AG04450 (cell line): ENCODE data around the gene CDC42EP5. TPM values are rescaled to one million over a fixed set of nuclear protein-coding genes. Genes with fewer than 3 reads are reported as not detected.

Experiments
- CTCF ChIA-PET: fragments of 300-600, 350-600 bp; formaldehyde crosslinking; extraction: SDS; loops from one replicate; lab custom pipeline; 2022; ENCODE audit warnings: antibody characterized with exemption, inconsistent platforms; lab: Charles Lee
- POLR2A ChIA-PET: fragments of 350-600 bp; formaldehyde crosslinking; extraction: SDS; loops from one replicate; lab custom pipeline; 2021; ENCODE audit warnings: antibody characterized with exemption, inconsistent platforms; lab: Yijun Ruan, JAX
- DNase-seq: peaks from one replicate; pipeline ENCODE4 v3.0.0-alpha.2; 2011; ENCODE audit warnings: low read depth, low spot score
- H3K27ac ChIP-seq: one replicate; pipeline ENCODE4 v1.5.1; 2012; ENCODE audit warnings: low read depth, low read length, control low read depth
- H3K27me3 ChIP-seq: one replicate; pipeline ENCODE4 v1.6.0; 2012; ENCODE audit warnings: low read length; ENCODE audit not compliant: control insufficient read depth, insufficient read depth
- H3K4me3 ChIP-seq: 2 replicates; pipeline ENCODE4 v1.5.1; 2011; ENCODE audit warnings: mild to moderate bottlenecking, low read depth, low read length, control low read depth
- H3K9me3 ChIP-seq: 2 replicates; pipeline ENCODE4 v1.5.1; 2012; ENCODE audit warnings: low read length; ENCODE audit not compliant: control insufficient read depth, insufficient read depth
- CTCF ChIP-seq: IDR thresholded peaks from 2 replicates; pipeline ENCODE4 v1.5.1; 2011; ENCODE audit warnings: low read depth, low read length, control low read depth, inconsistent platforms
- polyA plus RNA-seq: library from polyadenylated mRNA; depleted of rRNA; stranded (reverse); fragments of >200 nt; gene quantifications from 2 replicates; pipeline ENCODE4 v1.2.3, GENCODE V29; 2011

Gene CDC42EP5
- polyA plus RNA-seq, 1 experiment: 12.3 TPM

- TF ChIP-seq CTCF: no peak
- DNase-seq: no peak
- CTCF ChIA-PET: no interaction called here
- Histone ChIP-seq H3K27me3 (no peaks in the 10 kb centered on the region), H3K27ac (no peak overlapping the region), H3K4me3 (no peak overlapping the region), H3K9me3 (peaks cover 6% of the 10 kb centered on the region)
- POLR2A ChIA-PET: no interaction called here
Measured at GRCh38 chr19:54492568-54492967, 19.5 kb upstream of the CDC42EP5 start.

- CTCF ChIA-PET: no interaction called here
- DNase-seq: no peak
- no peaks in the 10 kb centered on the region for H3K27me3 ChIP-seq
- no peak overlapping the region for H3K4me3 ChIP-seq
- H3K9me3 ChIP-seq: peaks cover 6% of the 10 kb centered on the region
- POLR2A ChIA-PET: no interaction called here
- no peak for TF ChIP-seq CTCF
- H3K27ac ChIP-seq: no peak overlapping the region
Measured at GRCh38 chr19:54489766-54490165, 16.7 kb upstream of the CDC42EP5 start.

- Histone ChIP-seq H3K27me3 (no peaks in the 10 kb centered on the region), H3K27ac (no peak overlapping the region), H3K9me3 (peaks cover 6% of the 10 kb centered on the region), H3K4me3 (no peak overlapping the region)
- no peak for TF ChIP-seq CTCF
- CTCF ChIA-PET: no interaction called here
- POLR2A ChIA-PET: no interaction called here
- DNase-seq: no peak
Measured at GRCh38 chr19:54489341-54489740, 16.2 kb upstream of the CDC42EP5 start.

GRCh38 chr19:54485851-54486250 lies 12.8 kb upstream of the CDC42EP5 start:
- POLR2A ChIA-PET: no interaction called here
- H3K9me3 ChIP-seq: no peaks in the 10 kb centered on the region
- no peak overlapping the region for H3K4me3 ChIP-seq
- no peaks in the 10 kb centered on the region for H3K27me3 ChIP-seq
- TF ChIP-seq CTCF: no peak
- no peak for DNase-seq
- CTCF ChIA-PET: no interaction called here
- no peak overlapping the region for H3K27ac ChIP-seq

- no peak for DNase-seq
Measured at GRCh38 chr19:54484451-54484850, 11.4 kb upstream of the CDC42EP5 start.

More at GRCh38 chr19:54484451-54484850, 11.4 kb upstream of the CDC42EP5 start:
- Histone ChIP-seq H3K4me3 (no peak overlapping the region), H3K27ac (no peak overlapping the region), H3K27me3 (no peaks in the 10 kb centered on the region), H3K9me3 (no peaks in the 10 kb centered on the region)
- ChIA-PET POLR2A (no interaction called here), CTCF (no interaction called here)
- no peak for TF ChIP-seq CTCF
